AG09319 (cell line): Measurements from ENCODE around the gene ZNF780B.

Experiments
- DNase-seq: peaks from one replicate; pipeline ENCODE4 v3.0.0-alpha.2; 2010; ENCODE audit warnings: low read depth; ENCODE audit errors: extremely low read depth
- TF ChIP-seq, protein P1 (sequence below): IDR thresholded peaks from 2 replicates; pipeline ENCODE4 v1.5.1; 2011; ENCODE audit warnings: low read depth, mild to moderate bottlenecking, inconsistent platforms, low read length, moderate library complexity

ZNF780B gene

DNA sequence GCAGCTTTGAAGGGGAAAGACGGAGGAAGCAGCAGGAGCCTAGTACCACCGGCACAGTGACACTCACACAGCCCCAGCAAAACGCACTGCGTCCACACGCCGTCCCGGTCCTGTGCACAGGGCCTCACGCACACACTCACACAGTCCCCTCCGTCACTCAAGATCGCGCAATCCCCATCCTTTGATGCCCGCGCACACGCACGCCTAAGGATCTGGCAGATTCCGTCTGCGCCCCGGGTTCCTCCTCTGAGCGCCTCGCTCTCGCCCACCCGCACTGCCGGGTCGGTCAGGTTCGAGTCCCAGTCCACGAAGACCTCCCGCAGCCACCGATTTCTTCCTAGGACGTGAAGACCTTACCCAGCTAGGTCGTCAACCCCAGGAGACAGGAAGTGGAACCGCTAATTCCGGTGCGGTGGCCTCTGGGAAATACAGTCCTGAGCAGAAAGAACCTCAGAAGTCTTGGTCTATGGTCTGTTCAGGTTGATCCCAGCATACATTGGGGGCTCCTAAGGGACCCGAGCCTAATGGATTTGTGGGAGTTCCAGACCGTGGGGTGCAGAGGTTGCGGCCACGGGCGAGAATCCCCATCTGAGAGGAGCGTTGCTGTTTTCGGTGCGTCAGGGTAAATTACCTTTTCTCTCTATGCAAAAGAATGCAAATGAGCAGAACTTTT lies at the start of gene ZNF780B:
Gene ZNF780B, minus strand, starts transcription at position 400 of the 673 bp plus-strand sequence. CDS start 5,899 bp downstream, outside the sequence.
- TF ChIP-seq, protein P1, sequence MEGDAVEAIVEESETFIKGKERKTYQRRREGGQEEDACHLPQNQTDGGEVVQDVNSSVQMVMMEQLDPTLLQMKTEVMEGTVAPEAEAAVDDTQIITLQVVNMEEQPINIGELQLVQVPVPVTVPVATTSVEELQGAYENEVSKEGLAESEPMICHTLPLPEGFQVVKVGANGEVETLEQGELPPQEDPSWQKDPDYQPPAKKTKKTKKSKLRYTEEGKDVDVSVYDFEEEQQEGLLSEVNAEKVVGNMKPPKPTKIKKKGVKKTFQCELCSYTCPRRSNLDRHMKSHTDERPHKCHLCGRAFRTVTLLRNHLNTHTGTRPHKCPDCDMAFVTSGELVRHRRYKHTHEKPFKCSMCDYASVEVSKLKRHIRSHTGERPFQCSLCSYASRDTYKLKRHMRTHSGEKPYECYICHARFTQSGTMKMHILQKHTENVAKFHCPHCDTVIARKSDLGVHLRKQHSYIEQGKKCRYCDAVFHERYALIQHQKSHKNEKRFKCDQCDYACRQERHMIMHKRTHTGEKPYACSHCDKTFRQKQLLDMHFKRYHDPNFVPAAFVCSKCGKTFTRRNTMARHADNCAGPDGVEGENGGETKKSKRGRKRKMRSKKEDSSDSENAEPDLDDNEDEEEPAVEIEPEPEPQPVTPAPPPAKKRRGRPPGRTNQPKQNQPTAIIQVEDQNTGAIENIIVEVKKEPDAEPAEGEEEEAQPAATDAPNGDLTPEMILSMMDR, result no peak
- DNase-seq, result peak; percentile 3

DNA sequence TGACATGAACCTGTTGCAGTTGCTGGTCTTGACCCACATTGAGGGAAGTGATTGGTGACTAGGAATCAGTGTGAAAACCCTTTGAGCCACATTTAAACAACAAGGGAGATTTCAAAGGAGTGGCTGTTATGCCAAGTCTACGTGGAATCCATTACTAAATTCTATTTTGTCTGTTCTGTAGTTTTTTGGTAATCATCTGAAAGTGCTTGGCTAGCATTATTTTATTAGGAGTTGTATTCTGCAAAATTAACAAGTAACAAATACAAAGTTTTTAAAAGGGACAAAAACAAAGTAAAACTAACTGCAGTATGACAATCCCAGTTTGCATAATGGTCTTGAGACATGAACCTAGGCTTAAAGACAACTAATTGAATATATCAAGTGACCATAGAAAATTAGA lies 48.7 kb upstream of the ZNF780B start:
- no peak for DNase-seq
- TF ChIP-seq, protein P1, result no peak

DNA sequence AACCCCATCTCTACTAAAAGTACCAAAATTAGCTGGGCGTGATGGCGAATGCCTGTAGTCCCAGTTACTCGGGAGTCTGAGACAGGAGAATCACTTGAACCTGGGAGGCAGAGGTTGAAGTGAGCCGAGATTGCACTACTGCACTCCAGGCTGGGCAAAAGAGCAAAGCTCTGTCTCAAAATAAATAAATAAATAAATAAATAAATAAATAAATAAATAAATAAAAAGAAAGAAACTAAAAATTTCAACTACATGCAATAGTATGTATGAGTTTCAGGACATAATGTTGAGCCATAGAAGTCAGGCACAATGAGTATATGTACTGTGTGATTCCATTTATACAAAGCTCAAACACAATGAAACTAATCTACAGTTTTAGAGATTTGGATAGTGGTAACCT lies 47.6 kb upstream of the ZNF780B start:
- TF ChIP-seq, protein P1, result no peak
- DNase-seq, result no peak

DNA sequence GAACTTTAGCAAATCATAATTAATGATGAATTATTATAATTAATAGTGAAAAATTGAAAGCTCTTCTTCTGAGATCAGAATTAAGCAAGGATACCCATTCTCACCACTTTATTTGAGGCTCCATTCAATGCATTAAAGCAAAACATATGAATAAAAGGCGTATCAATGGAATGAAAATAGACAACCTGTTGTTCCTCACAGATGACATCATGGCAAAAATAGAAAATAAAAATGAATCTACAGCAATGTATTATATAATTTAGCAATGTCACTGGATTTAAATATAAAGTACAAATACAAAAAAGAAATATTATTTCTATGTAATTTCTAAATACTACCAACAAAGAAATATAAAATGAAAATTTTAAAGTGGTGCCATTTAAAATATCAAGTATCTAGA lies 45.8 kb upstream of the ZNF780B start:
- no peak for DNase-seq
- TF ChIP-seq, protein P1, result no peak

- DNase-seq, result no peak
- TF ChIP-seq, protein P1, result no peak
Measured at GRCh38 chr19:40093416-40093815, 37.4 kb upstream of the ZNF780B start.

DNA sequence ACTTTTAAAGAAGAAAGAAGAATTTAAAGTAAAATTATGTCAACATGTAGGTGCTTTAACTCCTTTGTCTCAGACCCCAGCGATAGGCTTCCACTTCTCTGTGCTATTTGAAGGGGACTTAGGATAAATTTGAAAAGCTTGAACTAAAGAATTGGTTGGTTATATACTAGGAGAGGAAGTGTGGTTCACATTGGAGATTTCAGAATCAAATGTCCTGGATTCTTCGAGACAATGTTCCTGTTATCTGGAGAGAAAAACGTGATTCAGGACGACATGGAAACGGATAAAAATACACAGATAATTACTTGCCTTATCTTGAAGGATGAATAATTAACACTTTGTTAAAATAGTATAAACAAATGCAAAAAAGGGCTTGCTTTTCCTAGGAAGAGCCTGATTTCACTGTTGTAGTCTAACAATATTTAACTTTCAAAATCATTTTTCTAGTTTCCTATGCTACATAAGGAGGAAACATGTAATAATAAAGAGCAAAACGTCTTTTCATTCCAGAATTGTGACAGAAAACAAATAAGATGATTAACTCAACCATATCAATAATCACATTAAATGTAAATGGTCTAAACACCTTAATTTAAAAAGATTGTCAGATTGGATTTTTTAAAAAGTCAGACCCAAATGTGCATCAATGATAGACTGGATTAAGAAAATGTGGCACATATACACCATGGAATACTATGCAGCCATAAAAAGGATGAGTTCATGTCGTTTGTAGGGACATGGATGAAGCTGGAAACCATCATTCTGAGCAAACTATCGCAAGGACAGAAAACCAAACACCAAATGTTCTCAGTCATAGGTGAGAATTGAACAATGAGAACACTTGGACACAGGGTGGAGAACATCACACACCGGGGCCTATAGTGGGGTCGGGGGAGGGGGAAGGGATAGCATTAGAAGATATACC lies 35.4 kb upstream of the ZNF780B start:
- TF ChIP-seq, protein P1, result no peak
- no peak for DNase-seq
